Vagina (tissue), 2 donors: ENCODE measurements around the gene ANO10. TPM values are rescaled to one million over a fixed set of nuclear protein-coding genes. Genes with fewer than 3 reads are reported as not detected.

Experiments
- DNase-seq, 2 donors: peaks; one replicate each; pipeline ENCODE4 v3.0.0-alpha.2; 2017; ENCODE audit errors: extremely low spot score in 2 of 2
- H3K27ac ChIP-seq: fragments of 200-600 bp; sonication (generic); one replicate; pipeline ENCODE4 v1.5.1; 2019
- H3K27me3 ChIP-seq: fragments of 200-600 bp; sonication (generic); one replicate; pipeline ENCODE4 v1.5.1; 2019
- H3K36me3 ChIP-seq, 2 donors: fragments of 200-600 bp; sonication (generic); one replicate each; pipeline ENCODE4 v1.5.1; 2017 to 2019
- H3K4me1 ChIP-seq: fragments of 200-600 bp; sonication (generic); one replicate; pipeline ENCODE4 v1.5.1; 2019
- H3K4me3 ChIP-seq, 2 donors: fragments of 200-600 bp; sonication (generic); 1 replicate in 1 of 2; 2 replicates in 1 of 2; pipeline ENCODE4 v1.5.1; 2016 to 2019
- H3K9me3 ChIP-seq: fragments of 200-600 bp; sonication (generic); one replicate; pipeline ENCODE4 v1.5.1; 2019
- CTCF ChIP-seq, 3 experiments: fragments of 450-650 bp in 2 of 3; fragments of 200-600 bp in 1 of 3; sonication (generic) in 1 of 3; IDR thresholded peaks; one replicate each; pipeline ENCODE4 v1.5.1; 2017 to 2019; ENCODE audit warnings: antibody characterized with exemption in 3 of 3, mild to moderate bottlenecking in 2 of 3, moderate library complexity in 2 of 3
- POLR2A ChIP-seq, 2 donors: fragments of 450-650 bp; IDR thresholded peaks; one replicate each; pipeline ENCODE4 v1.6.1; 2017; ENCODE audit warnings: antibody characterized with exemption in 2 of 2, mild to moderate bottlenecking in 2 of 2, moderate library complexity in 2 of 2
- POLR2AphosphoS5 ChIP-seq, 2 donors: sonication (generic); formaldehyde crosslinking; IDR thresholded peaks; one replicate each; pipeline ENCODE4 v1.9.0; 2017; ENCODE audit warnings: antibody characterized with exemption in 2 of 2, mild to moderate bottlenecking in 2 of 2, low read depth in 1 of 2; ENCODE audit not compliant: insufficient read depth in 1 of 2
- intact Hi-C: fragments of 100-400 bp; cut with DNase I; formaldehyde crosslinking; loops from one replicate; pipeline ENCODE4 v1.15.1; 2023
- total RNA-seq: library from RNA; depleted of rRNA; stranded (reverse); fragments of >200 nt; gene quantifications from one replicate; pipeline ENCODE4 v1.2.3, GENCODE V29; 2016

The ANO10 gene
- total RNA-seq, 1 donor from 2014 or later, result 29.0 TPM

- peaks cover 16% of the 10 kb centered on the region for H3K4me1 ChIP-seq
- H3K27me3 ChIP-seq, result no peaks in the 10 kb centered on the region
- intact Hi-C loops, result no loop called here
- no peaks in the 10 kb centered on the region for H3K36me3 ChIP-seq
- H3K4me3 ChIP-seq, result no peak overlapping the region
- no peak for DNase-seq
- H3K9me3 ChIP-seq, result no peaks in the 10 kb centered on the region
- H3K27ac ChIP-seq, result no peak overlapping the region
- no peak for TF ChIP-seq POLR2AphosphoS5 (IDR thresholded peaks at IDR 0.05; ENCODE audit: insufficient read depth in 1 of 2, low read depth in 1 of 2)
- no peak for TF ChIP-seq CTCF (IDR thresholded peaks at IDR 0.05)
- TF ChIP-seq POLR2A (IDR thresholded peaks at IDR 0.05), result no peak
Observed at GRCh38 chr3:43369404-43370292, 252.2 kb downstream of the ANO10 start.

- Histone ChIP-seq H3K27me3 (no peaks in the 10 kb centered on the region), H3K4me3 (no peak overlapping the region), H3K27ac (no peak overlapping the region), H3K9me3 (no peaks in the 10 kb centered on the region), H3K4me1 (peaks cover 28% of the 10 kb centered on the region), H3K36me3 (no peaks in the 10 kb centered on the region)
- TF ChIP-seq POLR2AphosphoS5 (IDR thresholded peaks at IDR 0.05; ENCODE audit: insufficient read depth in 1 of 2, low read depth in 1 of 2), result no peak
- no peak for TF ChIP-seq POLR2A (IDR thresholded peaks at IDR 0.05)
- no peak for TF ChIP-seq CTCF (IDR thresholded peaks at IDR 0.05)
- intact Hi-C loops, result no loop called here
- DNase-seq, result no peak
Observed at GRCh38 chr3:43366885-43367284, 254.9 kb downstream of the ANO10 start.

- Histone ChIP-seq H3K4me3 (no peak overlapping the region), H3K4me1 (peaks cover 28% of the 10 kb centered on the region), H3K27ac (no peak overlapping the region), H3K9me3 (no peaks in the 10 kb centered on the region), H3K27me3 (no peaks in the 10 kb centered on the region), H3K36me3 (no peaks in the 10 kb centered on the region)
- no peak for TF ChIP-seq POLR2AphosphoS5 (IDR thresholded peaks at IDR 0.05; ENCODE audit: insufficient read depth in 1 of 2, low read depth in 1 of 2)
- no peak for TF ChIP-seq CTCF (IDR thresholded peaks at IDR 0.05)
- no peak for TF ChIP-seq POLR2A (IDR thresholded peaks at IDR 0.05)
- intact Hi-C loops, result no loop called here
- DNase-seq, result no peak
Observed at GRCh38 chr3:43366481-43366880, 255.3 kb downstream of the ANO10 start.

- DNase-seq, result no peak
- no peak overlapping the region for H3K27ac ChIP-seq
Observed at GRCh38 chr3:43365601-43366305, 256.1 kb downstream of the ANO10 start.

GRCh38 chr3:43364926-43365325 lies 256.9 kb downstream of the ANO10 start:
- intact Hi-C loops, result no loop called here
- TF ChIP-seq CTCF (IDR thresholded peaks at IDR 0.05) (no peak), POLR2AphosphoS5 (IDR thresholded peaks at IDR 0.05; ENCODE audit: insufficient read depth in 1 of 2, low read depth in 1 of 2) (no peak), POLR2A (IDR thresholded peaks at IDR 0.05) (no peak)
- Histone ChIP-seq H3K36me3 (no peaks in the 10 kb centered on the region), H3K4me3 (no peak overlapping the region), H3K27ac (no peak overlapping the region), H3K4me1 (peaks cover 28% of the 10 kb centered on the region), H3K27me3 (no peaks in the 10 kb centered on the region), H3K9me3 (no peaks in the 10 kb centered on the region)
- no peak for DNase-seq

More at GRCh38 chr3:43365601-43366305, 256.1 kb downstream of the ANO10 start:
- no peak overlapping the region for H3K4me3 ChIP-seq
- intact Hi-C loops, result no loop called here
- TF ChIP-seq POLR2A (IDR thresholded peaks at IDR 0.05), result no peak
- peaks cover 28% of the 10 kb centered on the region for H3K4me1 ChIP-seq
- H3K36me3 ChIP-seq, result no peaks in the 10 kb centered on the region
- H3K27me3 ChIP-seq, result no peaks in the 10 kb centered on the region
- H3K9me3 ChIP-seq, result no peaks in the 10 kb centered on the region
